ENCODE data around the gene SLC5A5.
A peak's percentile ranks its signal among the peaks of the same experiment; 100 is the strongest.
"Not testable (repeated sequence)": the region's sequence is repeated elsewhere in the genome, so short reads cannot be mapped to it uniquely, and the experiment has no call there.

The SLC5A5 gene

DNA sequence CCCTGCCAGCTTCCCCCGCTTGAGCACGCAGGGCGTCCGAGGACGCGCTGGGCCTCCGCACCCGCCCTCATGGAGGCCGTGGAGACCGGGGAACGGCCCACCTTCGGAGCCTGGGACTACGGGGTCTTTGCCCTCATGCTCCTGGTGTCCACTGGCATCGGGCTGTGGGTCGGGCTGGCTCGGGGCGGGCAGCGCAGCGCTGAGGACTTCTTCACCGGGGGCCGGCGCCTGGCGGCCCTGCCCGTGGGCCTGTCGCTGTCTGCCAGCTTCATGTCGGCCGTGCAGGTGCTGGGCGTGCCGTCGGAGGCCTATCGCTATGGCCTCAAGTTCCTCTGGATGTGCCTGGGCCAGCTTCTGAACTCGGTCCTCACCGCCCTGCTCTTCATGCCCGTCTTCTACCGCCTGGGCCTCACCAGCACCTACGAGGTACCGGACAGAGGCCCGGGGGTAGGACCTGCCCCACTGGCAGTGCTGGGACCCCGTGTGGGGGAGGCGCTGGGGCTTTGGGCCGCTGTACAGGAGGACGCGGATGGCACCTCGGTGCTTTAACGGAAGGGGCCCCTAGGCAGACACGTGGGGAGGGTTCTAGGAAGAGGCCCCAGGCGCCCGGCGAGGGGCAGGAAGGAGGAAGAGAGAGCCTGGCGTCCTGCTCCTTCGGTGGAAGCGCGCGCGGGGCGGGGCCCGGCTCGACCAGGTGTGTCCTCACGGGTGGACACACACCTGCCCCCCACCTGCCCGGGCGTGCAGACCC, 681 bp downstream of the SLC5A5 start:
- no peak for DNase-seq

GRCh38 chr19:17873786-17874757, 2.3 kb downstream of the SLC5A5 start:
- no peak for DNase-seq

DNA sequence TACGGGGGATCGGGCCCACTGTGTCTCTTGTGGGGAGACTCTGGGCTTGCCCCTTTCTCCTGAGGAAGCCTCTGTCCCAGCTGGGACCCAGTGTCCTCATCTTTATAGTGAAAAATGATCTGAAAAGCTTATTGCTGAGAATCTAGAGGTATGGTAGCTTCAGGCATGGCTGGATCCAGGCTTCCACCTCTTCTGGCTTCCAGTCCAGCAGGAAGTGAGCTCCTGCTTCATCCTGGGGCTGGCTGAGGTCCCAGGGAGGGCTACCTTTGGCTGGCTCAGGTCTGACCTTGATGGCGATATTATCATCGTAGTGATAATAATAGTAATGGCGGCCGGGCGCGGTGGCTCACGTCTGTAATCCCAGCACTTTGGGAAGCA, 3.0 kb downstream of the SLC5A5 start:
- DNase-seq: no peak

DNA sequence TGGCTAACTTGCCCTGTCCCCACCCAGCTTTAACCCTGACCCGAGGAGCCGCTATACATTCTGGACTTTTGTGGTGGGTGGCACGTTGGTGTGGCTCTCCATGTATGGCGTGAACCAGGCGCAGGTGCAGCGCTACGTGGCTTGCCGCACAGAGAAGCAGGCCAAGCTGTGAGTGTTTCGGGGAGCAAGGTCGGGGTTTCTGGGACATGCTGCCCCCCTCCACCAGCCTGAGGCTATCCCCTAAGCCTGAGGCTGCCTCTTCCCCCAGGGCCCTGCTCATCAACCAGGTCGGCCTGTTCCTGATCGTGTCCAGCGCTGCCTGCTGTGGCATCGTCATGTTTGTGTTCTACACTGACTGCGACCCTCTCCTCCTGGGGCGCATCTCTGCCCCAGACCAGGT, 6.0 kb downstream of the SLC5A5 start:
- no peak for DNase-seq

DNA sequence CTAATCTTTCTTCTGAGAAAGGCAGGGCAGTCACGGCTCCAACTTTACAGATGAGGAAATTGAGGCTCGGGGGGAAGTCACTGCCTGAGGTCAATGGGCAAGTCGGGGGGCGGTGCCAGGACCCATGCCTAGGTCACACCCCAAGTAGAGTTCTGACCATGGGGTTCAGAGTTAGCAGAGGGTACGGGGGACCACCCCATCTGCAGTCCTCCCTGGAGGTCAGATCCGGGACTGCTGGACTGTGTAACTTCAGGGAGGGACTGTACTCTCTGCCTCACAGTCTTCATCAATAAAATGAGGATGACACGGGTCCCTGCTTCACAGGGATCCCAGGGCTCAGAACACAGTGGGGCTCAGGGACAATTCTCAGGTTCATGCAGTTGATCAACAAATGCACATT, 7.7 kb downstream of the SLC5A5 start:
- DNase-seq: no peak

DNA sequence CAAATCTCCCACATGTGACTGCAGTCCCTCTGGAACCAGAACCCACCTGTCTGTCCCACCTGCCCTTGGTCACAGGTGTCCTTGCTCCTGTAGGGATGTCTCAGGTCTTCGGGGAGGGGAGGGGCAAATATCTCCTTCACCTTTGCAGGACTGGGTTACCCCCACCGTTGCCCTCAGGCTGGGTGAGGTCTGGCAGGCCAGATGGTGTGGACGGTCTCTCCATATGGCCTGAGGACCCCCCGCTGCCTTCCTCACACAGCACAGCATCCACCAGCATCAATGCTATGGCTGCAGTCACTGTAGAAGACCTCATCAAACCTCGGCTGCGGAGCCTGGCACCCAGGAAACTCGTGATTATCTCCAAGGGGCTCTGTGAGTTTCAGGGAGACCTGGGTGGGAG, 10.0 kb downstream of the SLC5A5 start:
- DNase-seq: no peak

DNA sequence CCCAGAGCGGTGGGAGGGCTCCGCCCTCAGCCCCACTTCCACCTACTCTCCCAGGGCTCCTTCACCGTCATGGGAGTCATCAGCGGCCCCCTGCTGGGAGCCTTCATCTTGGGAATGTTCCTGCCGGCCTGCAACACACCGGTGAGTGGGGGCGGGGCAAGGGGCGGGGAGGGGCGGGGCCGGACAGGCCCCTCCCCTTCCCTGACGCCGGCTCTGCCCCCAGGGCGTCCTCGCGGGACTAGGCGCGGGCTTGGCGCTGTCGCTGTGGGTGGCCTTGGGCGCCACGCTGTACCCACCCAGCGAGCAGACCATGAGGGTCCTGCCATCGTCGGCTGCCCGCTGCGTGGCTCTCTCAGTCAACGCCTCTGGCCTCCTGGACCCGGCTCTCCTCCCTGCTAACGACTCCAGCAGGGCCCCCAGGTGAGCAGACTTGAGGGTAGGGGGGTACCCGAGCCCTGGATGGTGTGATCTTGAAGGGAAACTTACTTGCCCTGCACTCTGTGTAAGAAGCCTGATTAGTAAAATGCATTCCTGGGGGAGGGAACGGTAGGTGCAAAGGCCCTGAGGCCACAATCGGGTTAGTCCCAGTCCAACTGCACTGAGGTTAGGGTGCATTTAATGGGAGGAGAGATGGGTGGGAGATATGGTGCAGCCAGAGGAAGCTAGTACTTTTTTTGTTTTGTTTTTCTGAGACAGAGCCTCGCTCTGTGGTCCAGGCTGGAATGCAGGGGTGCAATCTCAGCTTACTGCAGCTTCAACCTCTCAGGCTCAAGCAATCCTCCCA, 12.1 kb downstream of the SLC5A5 start:
- DNase-seq: no peak

- no peak for DNase-seq
Observed at GRCh38 chr19:17886515-17886914, 14.8 kb downstream of the SLC5A5 start.

GRCh38 chr19:17887221-17887620, 15.5 kb downstream of the SLC5A5 start:
- not testable (repeated sequence) for DNase-seq

DNA sequence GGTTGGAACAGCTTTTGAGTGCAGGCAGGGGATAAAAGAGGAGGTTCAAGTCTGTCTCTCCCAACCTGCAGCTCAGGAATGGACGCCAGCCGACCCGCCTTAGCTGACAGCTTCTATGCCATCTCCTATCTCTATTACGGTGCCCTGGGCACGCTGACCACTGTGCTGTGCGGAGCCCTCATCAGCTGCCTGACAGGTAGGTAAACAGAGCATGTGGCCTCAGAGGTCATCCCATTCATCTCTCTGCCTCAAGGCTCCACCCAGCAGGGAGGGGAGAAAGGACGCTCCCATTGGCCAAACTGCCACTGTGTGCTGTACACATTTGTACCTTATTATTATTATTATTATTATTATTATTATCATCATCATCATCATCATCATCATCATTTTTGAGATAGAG, 16.5 kb downstream of the SLC5A5 start:
- no peak for DNase-seq

DNA sequence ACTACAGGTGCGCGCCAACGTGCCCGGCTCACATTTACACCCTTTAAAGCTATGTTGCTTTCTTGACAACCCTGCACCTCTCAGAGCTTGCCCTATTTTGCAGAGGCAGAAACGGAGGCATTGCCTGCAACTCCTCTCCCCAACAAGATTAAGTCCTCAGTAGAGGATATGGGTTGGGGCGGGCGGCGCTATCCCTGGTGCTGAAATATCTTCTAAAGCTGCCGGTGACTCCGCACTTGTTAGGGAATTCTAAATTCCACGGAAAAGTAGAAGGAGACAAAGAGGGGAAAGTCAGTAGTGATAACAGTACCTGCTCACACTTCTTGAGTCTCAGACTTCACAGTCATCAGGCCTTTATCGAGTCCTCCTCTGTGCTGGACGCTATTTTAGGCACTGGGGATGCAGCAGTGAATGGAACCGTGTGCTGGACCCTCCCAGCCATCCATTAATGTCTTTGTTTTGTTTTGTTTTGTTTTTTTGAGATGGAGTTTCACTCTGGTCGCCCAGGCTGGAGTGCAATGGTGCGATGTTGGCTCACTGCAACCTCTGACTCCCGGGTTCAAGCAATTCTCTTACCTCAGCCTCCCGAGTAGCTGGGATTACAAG, 18.0 kb downstream of the SLC5A5 start:
- peak; percentile 47 for DNase-seq

GRCh38 chr19:17893766-17894165, 22.0 kb downstream of the SLC5A5 start:
- no peak for DNase-seq

GRCh38 chr19:17902701-17903100, 31.0 kb downstream of the SLC5A5 start:
- peak; percentile 68 for DNase-seq

DNA sequence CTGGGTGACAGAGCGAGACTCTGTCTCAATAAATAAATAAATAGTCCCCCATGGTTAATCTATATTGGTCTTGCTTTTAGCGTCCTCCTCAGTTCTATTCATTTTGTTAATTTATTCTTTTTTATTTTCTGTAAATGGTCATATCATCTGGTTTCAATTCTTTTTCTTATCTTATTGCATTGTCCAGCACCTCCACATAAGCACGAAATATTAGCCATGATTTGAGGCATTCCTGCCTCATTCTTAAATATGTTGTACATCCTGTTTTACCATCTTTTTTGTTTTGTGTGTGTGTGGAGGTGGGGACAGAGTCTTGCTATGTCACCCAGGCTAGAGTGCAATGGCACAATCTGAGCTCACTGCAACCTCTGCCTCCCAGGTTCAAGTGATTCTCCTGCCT, 36.5 kb downstream of the SLC5A5 start:
- no peak for DNase-seq

DNA sequence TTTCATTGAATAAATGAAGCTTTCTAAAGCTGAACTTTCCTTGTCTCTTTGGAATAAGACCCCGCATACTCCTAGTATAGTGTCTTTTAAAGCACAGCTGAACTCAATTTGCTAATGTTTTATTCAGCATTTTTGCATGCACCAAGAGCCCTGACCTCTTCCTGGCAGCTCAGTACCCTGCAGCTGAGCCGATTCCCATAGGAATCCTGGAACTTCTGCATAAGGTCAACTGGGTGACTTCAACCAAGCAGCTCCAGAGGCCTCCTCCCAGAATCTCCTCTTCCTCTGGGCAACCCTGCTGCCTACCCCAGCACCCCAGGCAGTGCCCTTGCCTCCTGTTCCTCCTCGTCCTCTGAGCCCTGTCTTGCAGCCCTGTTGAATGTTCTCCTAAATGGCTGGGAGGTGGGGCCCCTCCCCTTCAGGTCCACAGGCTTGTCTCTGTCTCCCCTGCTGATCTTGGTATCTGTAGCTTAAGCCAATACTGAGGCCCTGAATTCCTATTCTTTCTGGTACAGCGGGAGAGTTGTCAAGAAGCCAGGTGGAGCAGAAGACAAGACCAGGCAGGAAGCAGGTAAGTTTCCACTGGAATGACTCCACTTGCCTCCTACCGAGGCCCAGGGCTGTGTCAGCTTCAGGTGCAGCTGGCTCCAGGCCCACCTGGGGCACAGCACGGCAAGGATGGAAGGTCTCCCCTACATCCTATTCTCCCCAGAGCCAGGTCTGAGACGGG, 37.4 kb downstream of the SLC5A5 start:
- DNase-seq: no peak

DNA sequence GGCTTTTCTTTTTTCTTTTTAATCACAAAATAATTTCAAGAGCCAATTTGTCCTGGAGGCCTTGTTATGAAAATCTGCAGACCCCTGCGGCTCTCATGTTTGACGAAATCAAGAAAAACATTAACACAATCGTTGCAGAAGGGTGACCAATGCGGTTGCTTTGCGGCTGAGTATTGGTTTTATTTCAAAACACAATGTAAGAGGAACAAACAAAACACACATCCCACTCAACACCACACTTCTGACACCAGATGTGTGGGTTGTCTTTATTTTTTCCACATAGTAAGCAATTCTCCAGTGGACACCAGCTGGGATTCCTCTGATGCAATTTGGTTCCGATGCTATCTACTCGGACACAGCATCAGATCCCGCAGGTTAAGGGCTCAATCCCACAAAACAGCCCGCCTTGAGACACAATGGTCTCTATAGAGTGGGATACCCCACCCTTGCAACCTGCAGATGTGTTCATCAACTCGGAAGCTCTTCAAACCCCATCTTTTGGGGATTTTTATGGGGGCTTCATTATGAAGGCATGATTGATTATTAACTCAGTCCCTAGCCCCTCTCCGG, 39.1 kb downstream of the SLC5A5 start:
- no peak for DNase-seq

DNA sequence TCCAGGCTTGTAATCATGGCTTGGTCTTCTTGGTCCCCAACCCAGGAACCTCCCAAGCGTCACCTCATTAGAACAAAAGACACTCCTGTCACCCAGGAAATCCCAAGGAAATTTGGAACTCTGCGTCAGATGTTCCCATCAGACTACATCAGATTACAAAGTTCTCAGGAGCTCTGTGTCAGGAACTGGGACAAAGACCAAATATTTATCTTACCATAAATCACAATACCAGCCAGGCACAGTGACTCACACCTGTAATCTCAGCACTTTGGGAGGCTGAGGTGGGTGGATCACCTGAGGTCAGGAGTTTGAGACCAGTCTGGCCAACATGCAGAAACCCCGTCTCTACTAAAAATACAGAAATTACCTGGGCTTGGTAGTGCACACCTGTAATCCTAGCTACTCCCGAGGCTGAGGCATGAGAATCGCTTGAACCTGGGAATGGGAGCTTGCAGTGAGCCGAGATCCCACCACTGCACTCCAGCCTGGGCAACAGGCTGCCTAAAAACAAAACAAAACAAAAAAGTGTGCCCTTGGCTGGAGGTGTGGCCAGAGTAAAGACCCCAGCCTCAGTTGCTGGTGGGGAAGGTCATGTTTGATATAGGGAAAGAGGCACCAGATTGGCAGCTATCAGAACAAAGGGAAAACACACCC, 44.3 kb downstream of the SLC5A5 start:
- DNase-seq: no peak

GRCh38 chr19:17918151-17918550, 46.4 kb downstream of the SLC5A5 start:
- DNase-seq: not testable (repeated sequence)

- DNase-seq: not testable (repeated sequence)
Observed at GRCh38 chr19:17919122-17919521, 47.4 kb downstream of the SLC5A5 start.

GRCh38 chr19:17920527-17920926, 48.8 kb downstream of the SLC5A5 start:
- DNase-seq: no peak

GRCh38 chr19:17922138-17922537, 50.4 kb downstream of the SLC5A5 start:
- DNase-seq: no peak

Data from fibroblast of upper back skin (primary cell).